GM18907 (cell line): Measurements from ENCODE around the gene OLFML3.
"Not testable (repeated sequence)": the region's sequence is repeated elsewhere in the genome, so short reads cannot be mapped to it uniquely, and the experiment has no call there.

Experiments
- ATAC-seq: cut with Tn5 transposase; IDR thresholded peaks from one replicate; pipeline ENCODE4 v1.9.1; 2021; ENCODE audit warnings: mild to moderate bottlenecking, moderate library complexity; ENCODE audit not compliant: unreplicated experiment

OLFML3 gene

GRCh38 chr1:113948151-113948550 is 31.1 kb upstream of the OLFML3 start:
- ATAC-seq, result not testable (repeated sequence)

- no peak for ATAC-seq
Measured at GRCh38 chr1:113949007-113949406, 30.3 kb upstream of the OLFML3 start.

- ATAC-seq, result no peak
Measured at GRCh38 chr1:113950908-113951307, 28.4 kb upstream of the OLFML3 start.

GRCh38 chr1:113951719-113952118 is 27.6 kb upstream of the OLFML3 start:
- no peak for ATAC-seq

GRCh38 chr1:113957984-113958383 is 21.3 kb upstream of the OLFML3 start:
- ATAC-seq, result no peak

GRCh38 chr1:113958691-113959090 is 20.6 kb upstream of the OLFML3 start:
- no peak for ATAC-seq

- no peak for ATAC-seq
Measured at GRCh38 chr1:113963281-113963906, 15.9 kb upstream of the OLFML3 start.

GRCh38 chr1:113965703-113966412 is 13.4 kb upstream of the OLFML3 start:
- ATAC-seq, result no peak

GRCh38 chr1:113972954-113973353 is 6.3 kb upstream of the OLFML3 start:
- ATAC-seq, result no peak

- ATAC-seq, result no peak
Measured at GRCh38 chr1:113975211-113975895, 3.9 kb upstream of the OLFML3 start.

- no peak for ATAC-seq
Measured at GRCh38 chr1:113976609-113977278, 2.5 kb upstream of the OLFML3 start.

- no peak for ATAC-seq
Measured at GRCh38 chr1:113977906-113978305, 1.4 kb upstream of the OLFML3 start.

GRCh38 chr1:113980110-113980509 is 836 bp downstream of the OLFML3 start:
- ATAC-seq, result no peak

GRCh38 chr1:113981962-113982931 is 3.0 kb downstream of the OLFML3 start:
- no peak for ATAC-seq

- ATAC-seq, result no peak
Measured at GRCh38 chr1:113982949-113983348, 3.7 kb downstream of the OLFML3 start.

- ATAC-seq, result no peak
Measured at GRCh38 chr1:113983391-113983790, 4.1 kb downstream of the OLFML3 start.

GRCh38 chr1:113983826-113984225 is 4.6 kb downstream of the OLFML3 start:
- ATAC-seq, result no peak

- ATAC-seq, result no peak
Measured at GRCh38 chr1:113984710-113985109, 5.4 kb downstream of the OLFML3 start.

- ATAC-seq, result no peak
Measured at GRCh38 chr1:113986802-113987201, 7.5 kb downstream of the OLFML3 start.

GRCh38 chr1:113987259-113987658 is 8.0 kb downstream of the OLFML3 start:
- ATAC-seq, result no peak
